K562 (cell line): ENCODE measurements around the gene CLCNKA. TPM values are rescaled to one million over a fixed set of nuclear protein-coding genes. Genes with fewer than 3 reads are reported as not detected.

Source experiments
- FOXJ2 ChIP-seq: fragments of 200-800 bp; sonication (Bioruptor generic); IDR thresholded peaks from 2 replicates; pipeline ENCODE4 v1.6.1; 2016; ENCODE audit warnings: missing genetic modification characterization, missing compliant biosample characterization
- MEIS2 ChIP-seq: fragments of 450-650 bp; IDR thresholded peaks from 2 replicates; pipeline ENCODE4 v1.6.1; 2014; ENCODE audit warnings: mild to moderate bottlenecking; ENCODE audit not compliant: partially characterized antibody
- PKNOX1 ChIP-seq: fragments of 450-650 bp; IDR thresholded peaks from 2 replicates; pipeline ENCODE4 v1.6.1; 2016
- ZBTB40 ChIP-seq, 2 experiments: fragments of 450-650 bp in 1 of 2; sonication (generic) in 1 of 2; formaldehyde crosslinking in 1 of 2; IDR thresholded peaks; 2 replicates each; pipeline versions ENCODE4 v1.7.1 to v1.9.0; 2016 to 2022; ENCODE audit warnings: inconsistent platforms in 1 of 2, mild to moderate bottlenecking in 1 of 2, missing genetic modification reagents in 1 of 2
- polyA plus RNA-seq, 8 experiments: library from polyadenylated mRNA; depleted of rRNA in 4 of 8; stranded (reverse) in 5 of 8; unstranded in 3 of 8; fragments of >200 nt; fragmentation: Nextera tagmentation in 2 of 8; fragmentation: Illumina TruSeq in 1 of 8; extraction: Ambion mirVana in 2 of 8; extraction: Trizol in 1 of 8; gene quantifications; 2 replicates each; pipeline versions ENCODE4 v1.2.1 to v1.2.3, GENCODE V29; 2011 to 2014; ENCODE audit warnings: inconsistent platforms in 1 of 8, missing spikeins in 1 of 8
- total RNA-seq, 7 experiments: library from RNA; depleted of rRNA in 6 of 7; stranded (reverse); fragments of >200 nt in 6 of 7; fragmentation: Illumina TruSeq in 2 of 7; extraction: Trizol in 2 of 7; gene quantifications; 2 replicates each; pipeline versions ENCODE4 v1.2.1 to v1.2.3, GENCODE V29; 2011 to 2021; ENCODE audit warnings: low replicate concordance in 1 of 7

CLCNKA gene
- total and polyA plus RNA-seq, 9 of the 15 experiments (the other 6 are each of a cell fraction or from before 2014, with no cell fraction given), result 0.03 to 0.37 (median 0.10) TPM; not detected in 3

- no peak for TF ChIP-seq ZBTB40 (IDR thresholded peaks at IDR 0.05)
- no peak for TF ChIP-seq ZBTB40 (CRISPR knock-in tag; IDR thresholded peaks at IDR 0.05)
- no peak for TF ChIP-seq MEIS2
- TF ChIP-seq PKNOX1, result no peak
- no peak for TF ChIP-seq FOXJ2
Measured at GRCh38 chr1:16041200-16041599, 19.4 kb downstream of the CLCNKA start (continued).
